Keratinocyte (primary cell): ENCODE data around the gene SERTAD1. TPM values are rescaled to one million over a fixed set of nuclear protein-coding genes. Genes with fewer than 3 reads are reported as not detected.
"Not testable (repeated sequence)": the region's sequence is repeated elsewhere in the genome, so short reads cannot be mapped to it uniquely, and the experiment has no call there.

Source experiments
- DNase-seq: peaks from one replicate; pipeline ENCODE4 v3.0.0-alpha.2; 2011; ENCODE audit warnings: low read depth, missing footprints, low spot score
- FAIRE-seq: peaks from 2 replicates; lab custom pipeline; 2011; peaks lifted over from hg19 to GRCh38; lab: Jason Lieb, UNC
- H2AFZ ChIP-seq: 2 replicates; pipeline ENCODE4 v1.6.0; 2012; ENCODE audit warnings: low read length, control low read depth, inconsistent platforms; ENCODE audit not compliant: control insufficient read depth
- H3K27ac ChIP-seq: 2 replicates; pipeline ENCODE4 v1.5.1; 2011; ENCODE audit warnings: low read length; ENCODE audit not compliant: control insufficient read depth, insufficient read depth
- H3K27me3 ChIP-seq: 3 replicates; pipeline ENCODE4 v1.6.0; 2011; ENCODE audit warnings: low read length; ENCODE audit not compliant: control insufficient read depth, insufficient read depth; ENCODE audit errors: extremely low read depth
- H3K36me3 ChIP-seq, 2 experiments: 2 replicates in 1 of 2; 3 replicates in 1 of 2; pipeline ENCODE4 v1.5.1; 2011; ENCODE audit warnings: low read length in 2 of 2, mild to moderate bottlenecking in 1 of 2; ENCODE audit not compliant: control insufficient read depth in 2 of 2, insufficient read depth in 2 of 2; ENCODE audit errors: extremely low read depth in 1 of 2
- H3K4me1 ChIP-seq: 3 replicates; pipeline ENCODE4 v1.5.1; 2011; ENCODE audit warnings: low read length; ENCODE audit not compliant: control insufficient read depth, insufficient read depth; ENCODE audit errors: extremely low read depth
- H3K4me2 ChIP-seq: 3 replicates; pipeline ENCODE4 v1.6.0; 2011; ENCODE audit warnings: low read depth, low read length; ENCODE audit not compliant: control insufficient read depth, insufficient read depth; ENCODE audit errors: extremely low read depth
- H3K4me3 ChIP-seq, 3 experiments: fragments of 200-600 bp in 1 of 3; sonication (generic) in 1 of 3; 2 replicates in 2 of 3; 3 replicates in 1 of 3; pipeline ENCODE4 v1.5.1; 2011 to 2016; ENCODE audit warnings: low read length in 3 of 3, mild to moderate bottlenecking in 3 of 3, control low read depth in 2 of 3, inconsistent platforms in 1 of 3, low read depth in 1 of 3, mixed read lengths in 1 of 3, mixed run types in 1 of 3, moderate library complexity in 1 of 3; ENCODE audit not compliant: control insufficient read depth in 2 of 3, insufficient read depth in 2 of 3; ENCODE audit errors: extremely low read depth in 1 of 3
- H3K79me2 ChIP-seq: 2 replicates; pipeline ENCODE4 v1.6.0; 2012; ENCODE audit warnings: low read length; ENCODE audit not compliant: control insufficient read depth, insufficient read depth
- H3K9ac ChIP-seq: 3 replicates; pipeline ENCODE4 v1.6.0; 2011; ENCODE audit warnings: low read length; ENCODE audit not compliant: control insufficient read depth, insufficient read depth; ENCODE audit errors: extremely low read depth
- H3K9me1 ChIP-seq: 3 replicates; pipeline ENCODE4 v1.6.0; 2011; ENCODE audit warnings: low read length; ENCODE audit not compliant: control insufficient read depth, insufficient read depth; ENCODE audit errors: extremely low read depth
- H3K9me3 ChIP-seq: 2 replicates; pipeline ENCODE4 v1.5.1; 2012; ENCODE audit warnings: low read depth, low read length; ENCODE audit not compliant: control insufficient read depth
- H4K20me1 ChIP-seq: 3 replicates; pipeline ENCODE4 v1.6.0; 2011; ENCODE audit warnings: low read length; ENCODE audit not compliant: control insufficient read depth, insufficient read depth; ENCODE audit errors: extremely low read depth
- CTCF ChIP-seq, 3 experiments: IDR thresholded peaks in 1 of 3; conservative IDR thresholded peaks in 1 of 3; optimal IDR thresholded peaks in 1 of 3; 2 replicates in 2 of 3; 3 replicates in 1 of 3; pipeline versions ENCODE3 to v1.5.1; 2011; ENCODE audit warnings: low read length in 3 of 3, mild to moderate bottlenecking in 3 of 3, moderate library complexity in 2 of 3, control low read depth in 1 of 3, inconsistent platforms in 1 of 3; ENCODE audit not compliant: insufficient read depth in 2 of 3; ENCODE audit errors: extremely low read depth in 1 of 3
- EZH2 ChIP-seq: IDR thresholded peaks from one replicate; pipeline ENCODE4 v1.6.1; 2012; ENCODE audit warnings: inconsistent platforms, mild to moderate bottlenecking, low read length, moderate library complexity
- dilution Hi-C: fragments of 300-500 bp; cut with MboI; formaldehyde crosslinking; loops from one replicate; pipeline ENCODE4 v1.7.0; 2020; ENCODE audit warnings: low sequenced_read_pairs; ENCODE audit not compliant: extremely low pct_ligation_motif_present
- polyA plus RNA-seq, 5 experiments: library from polyadenylated mRNA; depleted of rRNA in 3 of 5; stranded (reverse) in 3 of 5; stranded (forward) in 1 of 5; unstranded in 1 of 5; fragments of >200 nt; gene quantifications; 1 replicate in 1 of 5; 2 replicates in 3 of 5; 3 replicates in 1 of 5; pipeline versions ENCODE4 v1.2.1 to v1.2.3, GENCODE V29; 2011 to 2012; ENCODE audit warnings: missing spikeins in 2 of 5, low read depth in 1 of 5, low replicate concordance in 1 of 5

Gene SERTAD1
- polyA plus RNA-seq, 1 donor (not counting 4 experiments of a cell fraction or from before 2014, with no cell fraction given), result 9.5 TPM

DNA sequence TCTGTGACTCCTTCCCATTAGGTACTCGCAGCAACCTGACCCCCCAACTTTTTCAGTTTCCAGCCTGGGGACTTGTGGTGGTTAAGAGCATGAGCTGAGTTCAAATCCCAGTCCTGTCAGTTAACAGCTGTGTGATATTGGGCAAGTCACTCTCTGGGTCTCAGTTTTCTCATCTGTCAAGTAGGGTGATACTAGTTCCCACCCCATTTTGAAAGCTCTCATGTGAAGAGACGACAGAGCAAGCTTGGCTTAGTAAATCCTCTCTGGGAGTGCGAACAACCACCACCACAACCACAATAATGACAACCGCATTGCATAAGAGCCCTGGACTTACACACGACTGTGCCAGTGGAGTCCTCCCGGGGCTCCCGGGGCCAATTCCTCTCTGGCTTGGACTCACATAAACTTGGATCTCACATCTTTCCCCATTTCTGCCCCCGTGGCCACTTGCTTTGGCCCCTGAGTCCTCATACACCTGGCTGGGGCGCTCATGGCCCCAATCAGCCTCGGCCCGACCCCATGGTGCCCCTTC lies 39.3 kb upstream of the SERTAD1 start:
- H3K4me1 ChIP-seq, result peaks cover 27% of the 10 kb centered on the region
- peak overlapping the region; percentile 82 to 94 (median 84) for H3K4me3 ChIP-seq
- TF ChIP-seq EZH2, result no peak
- no peak for TF ChIP-seq CTCF (optimal IDR thresholded peaks at IDR 0.05 in 1 of 3, IDR thresholded peaks at IDR 0.05 in 1 of 3, conservative IDR thresholded peaks at IDR 0.05 in 1 of 3; ENCODE audit: extremely low read depth in 1 of 3, insufficient read depth in 2 of 3, low read length in 3 of 3)
- H3K9ac ChIP-seq, result peak overlapping the region; percentile 88
- DNase-seq (no peak), FAIRE-seq (no peak)
- peak overlapping the region; percentile 81 for H3K27ac ChIP-seq
- peak overlapping the region; percentile 90 for H2AFZ ChIP-seq
- H3K27me3 ChIP-seq, result peaks cover 7% of the 10 kb centered on the region
- H3K79me2 ChIP-seq, result no peaks in the 10 kb centered on the region
- no peaks in the 10 kb centered on the region for H3K9me1 ChIP-seq
- H4K20me1 ChIP-seq, result no peaks in the 10 kb centered on the region
- no peaks in the 10 kb centered on the region for H3K36me3 ChIP-seq
- no peaks in the 10 kb centered on the region for H3K9me3 ChIP-seq
- dilution Hi-C loops, result no loop called here
- H3K4me2 ChIP-seq, result peak overlapping the region; percentile 93

- H3K27me3 ChIP-seq, result peaks cover 7% of the 10 kb centered on the region
- dilution Hi-C loops, result no loop called here
- H3K36me3 ChIP-seq, result no peaks in the 10 kb centered on the region
- H3K79me2 ChIP-seq, result no peaks in the 10 kb centered on the region
- FAIRE-seq, result peak; percentile 69
- no peaks in the 10 kb centered on the region for H3K9me3 ChIP-seq
- peaks cover 27% of the 10 kb centered on the region for H3K4me1 ChIP-seq
- no peaks in the 10 kb centered on the region for H3K9me1 ChIP-seq
- TF ChIP-seq CTCF (optimal IDR thresholded peaks at IDR 0.05 in 1 of 3, IDR thresholded peaks at IDR 0.05 in 1 of 3, conservative IDR thresholded peaks at IDR 0.05 in 1 of 3; ENCODE audit: extremely low read depth in 1 of 3, insufficient read depth in 2 of 3, low read length in 3 of 3) (peak; percentile 80 to 96 (median 81)), EZH2 (no peak)
- peak overlapping the region; percentile 81 for H3K27ac ChIP-seq
- peak overlapping the region; percentile 88 for H3K9ac ChIP-seq
- DNase-seq, result no peak
- no peaks in the 10 kb centered on the region for H4K20me1 ChIP-seq
- H2AFZ ChIP-seq, result peak overlapping the region; percentile 36
- H3K4me3 ChIP-seq, result peak overlapping the region; percentile 82 to 94 (median 84)
- H3K4me2 ChIP-seq, result peak overlapping the region; percentile 93
Observed at GRCh38 chr19:40464059-40465024, 38.5 kb upstream of the SERTAD1 start.

GRCh38 chr19:40463587-40464037 lies 37.8 kb upstream of the SERTAD1 start:
- H3K9me1 ChIP-seq, H4K20me1 ChIP-seq, H3K27ac ChIP-seq, H2AFZ ChIP-seq, H3K36me3 ChIP-seq, H3K9me3 ChIP-seq, H3K27me3 ChIP-seq, H3K9ac ChIP-seq, H3K4me3 ChIP-seq, DNase-seq, FAIRE-seq, dilution Hi-C loops, H3K79me2 ChIP-seq: not testable (repeated sequence)
- Histone ChIP-seq H3K4me2 (peak overlapping the region; percentile 10), H3K4me1 (peaks cover 27% of the 10 kb centered on the region)
